Heart right ventricle (tissue), 16 donors: Measurements from ENCODE around the gene HEPACAM. TPM values are rescaled to one million over a fixed set of nuclear protein-coding genes. Genes with fewer than 3 reads are reported as not detected.

Experiments
- ATAC-seq, 8 donors: fragments of 200-7000 bp; cut with Tn5 transposase; one replicate each; pipeline ENCODE4 v1.9.1; 2020; ENCODE audit warnings: mild to moderate bottlenecking in 8 of 8, moderate library complexity in 8 of 8, moderate number of reproducible peaks in 1 of 8
- DNase-seq, 2 donors: peaks; one replicate each; pipeline ENCODE4 v3.0.0-alpha.2; 2020
- H3K27ac ChIP-seq, 10 donors: fragments of 200-600 bp; sonication (generic) in 2 of 10; one replicate each; pipeline versions ENCODE4 v1.5.0 to v1.8.0; 2020 to 2022; ENCODE audit warnings: mild to moderate bottlenecking in 3 of 10
- H3K27me3 ChIP-seq, 7 donors: fragments of 200-600 bp; one replicate each; pipeline ENCODE4 v1.8.0; 2021 to 2022; ENCODE audit warnings: mild to moderate bottlenecking in 2 of 7
- H3K36me3 ChIP-seq, 9 donors: fragments of 200-600 bp; sonication (generic) in 1 of 9; one replicate each; pipeline versions ENCODE4 v1.5.0 to v1.8.0; 2020 to 2022; ENCODE audit warnings: mild to moderate bottlenecking in 2 of 9
- H3K4me1 ChIP-seq, 9 donors: fragments of 200-600 bp; sonication (generic) in 1 of 9; one replicate each; pipeline versions ENCODE4 v1.5.0 to v1.8.0; 2020 to 2022; ENCODE audit warnings: mild to moderate bottlenecking in 4 of 9
- H3K4me3 ChIP-seq, 10 donors: fragments of 200-600 bp; sonication (generic) in 2 of 10; one replicate each; pipeline versions ENCODE4 v1.5.0 to v1.8.0; 2020 to 2022; ENCODE audit warnings: mild to moderate bottlenecking in 7 of 10, moderate library complexity in 2 of 10
- H3K9me3 ChIP-seq, 11 donors: fragments of 200-600 bp in 10 of 11; sonication (generic) in 2 of 11; one replicate each; pipeline versions ENCODE4 v1.5.0 to v1.8.0; 2013 to 2022; ENCODE audit warnings: mild to moderate bottlenecking in 2 of 11, control low read depth in 1 of 11, moderate library complexity in 1 of 11
- WGBS, 2 donors: extraction: QIAGEN DNeasy Blood & Tissue Kit; methylation state at CpG; one replicate each; pipeline ENCODE4 v1.1.7; 2013; ENCODE audit warnings: inconsistent platforms in 1 of 2; 5-methylcytosine and 5-hydroxymethylcytosine counted together
- intact Hi-C, 10 donors: fragments of 100-400 bp; cut with DNase I; formaldehyde crosslinking; loops; one replicate each; pipeline versions ENCODE4 v1.11.1 to v1.14.2; 2022
- polyA plus RNA-seq, 2 donors: library from polyadenylated mRNA; stranded (reverse); fragments of 200-250 nt; gene quantifications; one replicate each; pipeline ENCODE4 v1.2.3, GENCODE V29; 2013
- total RNA-seq, 10 donors: library from RNA; stranded (reverse); fragmentation: NEBNext Ultra II Directional in 3 of 10; extraction: Animal tissue kit (Norgen Biotek cat#: 25700) in 3 of 10; gene quantifications; one replicate each; pipeline versions ENCODE4 v1.2.1 to v1.2.4, GENCODE V29; 2021 to 2023
- TF ChIP-seq, protein P1 (sequence below), 9 donors: fragments of 200-600 bp; sonication (generic) in 2 of 9; IDR thresholded peaks; one replicate each; pipeline versions ENCODE4 v1.5.0 to v1.8.0; 2021 to 2022; ENCODE audit warnings: antibody characterized with exemption in 9 of 9, mild to moderate bottlenecking in 5 of 9, moderate library complexity in 1 of 9
- donor health status: Arrhythmogenic right ventricular cardiomyopathy.
- donor health status: ischemic (EF 13 %, LVEDD 7.1; RV severe dilation, severe dysfunction).
- donor health status: healthy with polysubstance abuse.
- donor health status: DM: no; HTN: yes; CAD: no.
- donor health status: DM: no; HTN: no; CAD: no.
- donor health status: ischemic (EF 25% LVEDD 6.9; RV normal size, moderate dysfunction).
- donor health status: ischemic (EF 25% LVEDD 5.7; RV mildly dilated, moderate dysfunction).
- donor health status: healthy.
- donor health status: DM: yes; HTN: yes; CAD: no.
- donor health status: Ischemic cardiomyopathy.
- donor health status: ischemic (EF 35%, LVEDD 5.7; RV mildly dilated, moderate dysfunction).
- donor health status: nonischemic (EF 11% LVEDD 7.7; RV severe dilation, severe dysfunction).
- donor health status: DM: yes; HTN: yes; CAD: no.
- donor health status: PGD.
- donor health status: ischemic (EF 29% LVEDD 5.4; RV normal size, mild dysfunction).
- donor health status: nonischemic (EF 23%, LVEDD 6.1; RV moderate dilation, normal function).

Gene HEPACAM
- total and polyA plus RNA-seq, 12 donors = 0.12 to 1.3 (median 0.35) TPM; not detected in 2

DNA sequence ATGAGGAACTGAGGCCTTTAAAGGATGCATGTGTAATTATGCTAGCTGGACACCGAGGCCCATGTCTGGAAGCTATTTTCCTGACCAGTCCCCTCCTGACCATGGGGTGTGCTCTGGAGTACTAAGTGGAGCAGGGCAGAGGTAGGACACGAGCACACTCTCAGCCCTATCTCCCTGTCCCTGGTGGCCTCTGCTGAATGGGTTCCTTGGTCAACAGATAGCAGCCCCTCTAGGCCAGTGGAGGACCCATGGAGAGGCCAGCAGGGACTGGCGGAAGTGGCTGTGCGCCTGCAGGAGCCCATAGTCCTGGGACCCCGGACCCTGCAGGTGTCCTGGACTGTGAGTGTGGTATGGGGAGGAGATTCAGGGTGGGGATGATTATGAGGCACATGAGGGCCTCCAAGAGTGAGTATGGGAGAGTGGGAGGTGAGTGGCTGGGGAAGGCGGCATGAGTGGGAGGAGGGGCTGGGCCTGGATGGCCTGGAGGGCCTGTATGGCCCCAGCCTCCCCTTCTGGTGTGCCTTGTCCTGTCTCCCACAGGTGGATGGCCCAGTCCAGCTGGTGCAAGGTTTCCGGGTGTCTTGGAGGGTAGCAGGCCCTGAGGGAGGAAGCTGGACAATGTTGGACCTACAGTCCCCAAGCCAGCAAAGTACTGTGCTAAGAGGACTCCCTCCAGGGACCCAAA is 61.1 kb downstream of the HEPACAM start:
- intact Hi-C loops = loop anchor here in 3 of 10 donors (5.0 to 10.0 kb wide), 3 partner anchors 43 to 78 kb away; partner anchors contain the start of genes CCDC15 (in 2 of the 3) and HEPN1 (in 1 of the 3)
- ATAC-seq (no peak), DNase-seq (no peak)
- 97 to 98% methylated on average over 7 of the region's 7 CpGs for WGBS, 2 donors
- TF ChIP-seq, protein P1, sequence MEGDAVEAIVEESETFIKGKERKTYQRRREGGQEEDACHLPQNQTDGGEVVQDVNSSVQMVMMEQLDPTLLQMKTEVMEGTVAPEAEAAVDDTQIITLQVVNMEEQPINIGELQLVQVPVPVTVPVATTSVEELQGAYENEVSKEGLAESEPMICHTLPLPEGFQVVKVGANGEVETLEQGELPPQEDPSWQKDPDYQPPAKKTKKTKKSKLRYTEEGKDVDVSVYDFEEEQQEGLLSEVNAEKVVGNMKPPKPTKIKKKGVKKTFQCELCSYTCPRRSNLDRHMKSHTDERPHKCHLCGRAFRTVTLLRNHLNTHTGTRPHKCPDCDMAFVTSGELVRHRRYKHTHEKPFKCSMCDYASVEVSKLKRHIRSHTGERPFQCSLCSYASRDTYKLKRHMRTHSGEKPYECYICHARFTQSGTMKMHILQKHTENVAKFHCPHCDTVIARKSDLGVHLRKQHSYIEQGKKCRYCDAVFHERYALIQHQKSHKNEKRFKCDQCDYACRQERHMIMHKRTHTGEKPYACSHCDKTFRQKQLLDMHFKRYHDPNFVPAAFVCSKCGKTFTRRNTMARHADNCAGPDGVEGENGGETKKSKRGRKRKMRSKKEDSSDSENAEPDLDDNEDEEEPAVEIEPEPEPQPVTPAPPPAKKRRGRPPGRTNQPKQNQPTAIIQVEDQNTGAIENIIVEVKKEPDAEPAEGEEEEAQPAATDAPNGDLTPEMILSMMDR (IDR thresholded peaks at IDR 0.05) = no peak
- no peak overlapping the region for H3K27ac ChIP-seq
- no peaks in the 10 kb centered on the region for H3K36me3 ChIP-seq
- no peak overlapping the region for H3K4me3 ChIP-seq
- H3K27me3 ChIP-seq = peaks cover 0 to 78% (median 53%) of the 10 kb centered on the region in 7 donors
- peaks cover 3 to 36% (median 23%) of the 10 kb centered on the region in 9 donors for H3K4me1 ChIP-seq
- no peaks in the 10 kb centered on the region for H3K9me3 ChIP-seq

- no peaks in the 10 kb centered on the region for H3K36me3 ChIP-seq
- H3K27ac ChIP-seq = no peak overlapping the region
- no peaks in the 10 kb centered on the region for H3K9me3 ChIP-seq
- no peak overlapping the region for H3K4me3 ChIP-seq
- H3K4me1 ChIP-seq = peaks cover 3 to 39% (median 26%) of the 10 kb centered on the region in 9 donors
- TF ChIP-seq, protein P1 (IDR thresholded peaks at IDR 0.05) = no peak
- intact Hi-C loops = loop anchor here in 1 of 10 donors (10.0 kb wide), 1 partner anchor 51 kb away; no protein-coding TSS in a partner anchor
- ATAC-seq (no peak), DNase-seq (no peak)
- peaks cover under 1 to 82% (median 61%) of the 10 kb centered on the region in 7 donors for H3K27me3 ChIP-seq
- WGBS, 2 donors = 88% methylated on average over 8 of the region's 8 CpGs
Measured at GRCh38 chr11:124873951-124874350, 61.9 kb downstream of the HEPACAM start.

DNA sequence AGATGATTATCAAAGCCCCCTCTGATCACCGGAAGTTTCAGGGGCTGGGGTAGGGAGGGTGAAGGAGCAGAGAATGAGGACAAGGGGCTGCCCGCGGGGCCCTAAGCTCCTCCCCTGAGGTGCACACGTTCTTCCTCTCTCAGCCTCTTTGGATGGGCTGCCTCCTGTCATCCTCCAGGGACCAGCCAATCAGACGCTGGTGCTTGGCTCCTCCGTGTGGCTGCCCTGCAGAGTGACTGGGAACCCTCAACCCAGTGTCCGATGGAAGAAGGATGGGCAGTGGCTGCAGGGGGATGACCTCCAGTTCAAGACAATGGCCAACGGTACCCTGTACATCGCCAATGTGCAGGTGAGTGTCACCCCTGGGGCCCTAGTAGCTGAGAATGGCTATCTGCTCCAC is 63.1 kb downstream of the HEPACAM start:
- TF ChIP-seq, protein P1 (IDR thresholded peaks at IDR 0.05) = no peak
- DNase-seq (no peak), ATAC-seq (no peak)
- H3K4me3 ChIP-seq = no peak overlapping the region
- H3K36me3 ChIP-seq = no peaks in the 10 kb centered on the region
- H3K9me3 ChIP-seq = no peaks in the 10 kb centered on the region
- H3K4me1 ChIP-seq = peaks cover 3 to 39% (median 28%) of the 10 kb centered on the region in 9 donors
- WGBS, 2 donors = 22 to 28% methylated on average over 9 of the region's 9 CpGs
- intact Hi-C loops = loop anchor here in 1 of 10 donors (10.0 kb wide), 1 partner anchor 52 kb away; no protein-coding TSS in a partner anchor
- H3K27ac ChIP-seq = no peak overlapping the region
- peaks cover 7 to 92% (median 66%) of the 10 kb centered on the region in 7 donors for H3K27me3 ChIP-seq

DNA sequence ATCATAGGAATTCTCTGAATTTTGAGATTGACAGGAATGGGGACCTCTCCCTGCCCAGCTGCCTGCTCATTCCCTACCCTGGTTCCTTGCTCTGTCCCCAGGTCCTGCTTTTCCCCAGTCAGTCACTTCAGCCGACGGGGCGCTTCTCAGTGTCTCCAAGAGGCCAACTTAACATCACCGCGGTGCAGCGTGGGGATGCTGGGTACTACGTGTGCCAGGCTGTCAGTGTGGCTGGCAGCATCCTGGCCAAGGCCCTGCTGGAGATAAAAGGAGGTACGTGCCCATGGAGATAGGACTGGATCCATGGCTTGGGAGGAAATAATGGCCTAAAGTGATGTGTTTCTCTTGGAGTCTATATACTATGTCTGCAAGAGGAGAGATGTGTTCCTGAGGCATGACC is 63.6 kb downstream of the HEPACAM start:
- TF ChIP-seq, protein P1 (IDR thresholded peaks at IDR 0.05) = no peak
- WGBS, 2 donors = 43 to 48% methylated on average over 8 of the region's 8 CpGs
- intact Hi-C loops = loop anchor here in 1 of 10 donors (10.0 kb wide), 1 partner anchor 53 kb away; no protein-coding TSS in a partner anchor
- Histone ChIP-seq H3K4me3 (no peak overlapping the region), H3K4me1 (peaks cover 1 to 39% (median 23%) of the 10 kb centered on the region in 9 donors), H3K9me3 (no peaks in the 10 kb centered on the region), H3K36me3 (no peaks in the 10 kb centered on the region), H3K27ac (no peak overlapping the region), H3K27me3 (peaks cover 9 to 92% (median 68%) of the 10 kb centered on the region in 7 donors)
- no peak for ATAC-seq
- no peak for DNase-seq
